Neutrophil (primary cell): ENCODE data around the gene CYLC1.

ENCODE experiments used
- H3K27ac ChIP-seq: fragments of 200-600 bp; sonication (generic); 2 replicates; pipeline ENCODE4 v1.5.1; 2016; ENCODE audit warnings: mild to moderate bottlenecking, moderate library complexity
- H3K27me3 ChIP-seq: fragments of 200-600 bp; sonication (generic); 2 replicates; pipeline ENCODE4 v1.6.0; 2016; ENCODE audit warnings: mild to moderate bottlenecking
- H3K36me3 ChIP-seq: fragments of 200-600 bp; sonication (generic); 2 replicates; pipeline ENCODE4 v1.5.1; 2017
- H3K4me1 ChIP-seq, 2 experiments: fragments of 200-600 bp in 1 of 2; sonication (generic) in 1 of 2; 1 replicate in 1 of 2; 2 replicates in 1 of 2; pipeline versions ENCODE4 v1.5.1 to v1.6.1; 2013 to 2016; ENCODE audit warnings: low read depth in 1 of 2, low read length in 1 of 2, mild to moderate bottlenecking in 1 of 2, moderate library complexity in 1 of 2; ENCODE audit not compliant: control insufficient read depth in 1 of 2, insufficient read depth in 1 of 2
- H3K4me3 ChIP-seq, 2 experiments: fragments of 200-600 bp in 1 of 2; sonication (generic) in 1 of 2; 1 replicate in 1 of 2; 2 replicates in 1 of 2; pipeline ENCODE4 v1.5.1; 2013 to 2016; ENCODE audit warnings: low read depth in 1 of 2, low read length in 1 of 2, mild to moderate bottlenecking in 1 of 2, moderate library complexity in 1 of 2
- H3K9me3 ChIP-seq: fragments of 200-600 bp; sonication (generic); 2 replicates; pipeline ENCODE4 v1.5.1; 2016
- TF ChIP-seq, protein P1 (sequence below): fragments of 200-600 bp; sonication (generic); IDR thresholded peaks from 2 replicates; pipeline ENCODE4 v1.5.1; 2016; ENCODE audit warnings: antibody characterized with exemption

The CYLC1 gene

GRCh38 chrX:83892433-83892832 is 31.5 kb downstream of the CYLC1 start:
- no peaks in the 10 kb centered on the region for H3K27me3 ChIP-seq
- H3K4me1 ChIP-seq, result no peaks in the 10 kb centered on the region
- no peak overlapping the region for H3K27ac ChIP-seq
- TF ChIP-seq, protein P1, sequence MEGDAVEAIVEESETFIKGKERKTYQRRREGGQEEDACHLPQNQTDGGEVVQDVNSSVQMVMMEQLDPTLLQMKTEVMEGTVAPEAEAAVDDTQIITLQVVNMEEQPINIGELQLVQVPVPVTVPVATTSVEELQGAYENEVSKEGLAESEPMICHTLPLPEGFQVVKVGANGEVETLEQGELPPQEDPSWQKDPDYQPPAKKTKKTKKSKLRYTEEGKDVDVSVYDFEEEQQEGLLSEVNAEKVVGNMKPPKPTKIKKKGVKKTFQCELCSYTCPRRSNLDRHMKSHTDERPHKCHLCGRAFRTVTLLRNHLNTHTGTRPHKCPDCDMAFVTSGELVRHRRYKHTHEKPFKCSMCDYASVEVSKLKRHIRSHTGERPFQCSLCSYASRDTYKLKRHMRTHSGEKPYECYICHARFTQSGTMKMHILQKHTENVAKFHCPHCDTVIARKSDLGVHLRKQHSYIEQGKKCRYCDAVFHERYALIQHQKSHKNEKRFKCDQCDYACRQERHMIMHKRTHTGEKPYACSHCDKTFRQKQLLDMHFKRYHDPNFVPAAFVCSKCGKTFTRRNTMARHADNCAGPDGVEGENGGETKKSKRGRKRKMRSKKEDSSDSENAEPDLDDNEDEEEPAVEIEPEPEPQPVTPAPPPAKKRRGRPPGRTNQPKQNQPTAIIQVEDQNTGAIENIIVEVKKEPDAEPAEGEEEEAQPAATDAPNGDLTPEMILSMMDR, result no peak
- H3K36me3 ChIP-seq, result no peaks in the 10 kb centered on the region
- no peaks in the 10 kb centered on the region for H3K9me3 ChIP-seq
- H3K4me3 ChIP-seq, result no peak overlapping the region

- no peak overlapping the region for H3K4me3 ChIP-seq
- H3K27me3 ChIP-seq, result no peaks in the 10 kb centered on the region
- H3K27ac ChIP-seq, result no peak overlapping the region
- no peaks in the 10 kb centered on the region for H3K9me3 ChIP-seq
- TF ChIP-seq, protein P1, result no peak
- H3K36me3 ChIP-seq, result no peaks in the 10 kb centered on the region
- H3K4me1 ChIP-seq, result no peaks in the 10 kb centered on the region
Measured at GRCh38 chrX:83906921-83907320, 46.0 kb downstream of the CYLC1 start.

GRCh38 chrX:83916525-83916924 is 55.6 kb downstream of the CYLC1 start:
- no peaks in the 10 kb centered on the region for H3K27me3 ChIP-seq
- H3K4me3 ChIP-seq, result no peak overlapping the region
- H3K27ac ChIP-seq, result no peak overlapping the region
- TF ChIP-seq, protein P1, result no peak
- no peaks in the 10 kb centered on the region for H3K4me1 ChIP-seq
- H3K36me3 ChIP-seq, result no peaks in the 10 kb centered on the region
- no peaks in the 10 kb centered on the region for H3K9me3 ChIP-seq

- H3K27me3 ChIP-seq, result no peaks in the 10 kb centered on the region
- H3K27ac ChIP-seq, result no peak overlapping the region
- TF ChIP-seq, protein P1, result no peak
- no peaks in the 10 kb centered on the region for H3K9me3 ChIP-seq
- H3K4me1 ChIP-seq, result no peaks in the 10 kb centered on the region
- H3K36me3 ChIP-seq, result no peaks in the 10 kb centered on the region
- no peak overlapping the region for H3K4me3 ChIP-seq
Measured at GRCh38 chrX:83934220-83934619, 73.3 kb downstream of the CYLC1 start.
